MM.1S (cell line): Measurements from ENCODE around the gene ACSF3.

Experiments used
- EZH2 ChIP-seq: fragments of 300-600 bp; sonication (generic); optimal IDR thresholded peaks from 2 replicates; pipeline ENCODE3; 2017; ENCODE audit warnings: low read depth, mild to moderate bottlenecking, antibody characterized with exemption, low read length, mixed read lengths
- EZH2phosphoT487 ChIP-seq: fragments of 300-600 bp; sonication (generic); IDR thresholded peaks from 2 replicates; pipeline ENCODE4 v1.6.1; 2018; ENCODE audit warnings: antibody characterized with exemption, low read length
- TF ChIP-seq, protein P1 (sequence below): fragments of 300-600 bp; sonication (generic); IDR thresholded peaks from 2 replicates; pipeline ENCODE4 v1.5.1; 2016; ENCODE audit warnings: antibody characterized with exemption, low read length, mixed read lengths

- TF ChIP-seq, protein P1, sequence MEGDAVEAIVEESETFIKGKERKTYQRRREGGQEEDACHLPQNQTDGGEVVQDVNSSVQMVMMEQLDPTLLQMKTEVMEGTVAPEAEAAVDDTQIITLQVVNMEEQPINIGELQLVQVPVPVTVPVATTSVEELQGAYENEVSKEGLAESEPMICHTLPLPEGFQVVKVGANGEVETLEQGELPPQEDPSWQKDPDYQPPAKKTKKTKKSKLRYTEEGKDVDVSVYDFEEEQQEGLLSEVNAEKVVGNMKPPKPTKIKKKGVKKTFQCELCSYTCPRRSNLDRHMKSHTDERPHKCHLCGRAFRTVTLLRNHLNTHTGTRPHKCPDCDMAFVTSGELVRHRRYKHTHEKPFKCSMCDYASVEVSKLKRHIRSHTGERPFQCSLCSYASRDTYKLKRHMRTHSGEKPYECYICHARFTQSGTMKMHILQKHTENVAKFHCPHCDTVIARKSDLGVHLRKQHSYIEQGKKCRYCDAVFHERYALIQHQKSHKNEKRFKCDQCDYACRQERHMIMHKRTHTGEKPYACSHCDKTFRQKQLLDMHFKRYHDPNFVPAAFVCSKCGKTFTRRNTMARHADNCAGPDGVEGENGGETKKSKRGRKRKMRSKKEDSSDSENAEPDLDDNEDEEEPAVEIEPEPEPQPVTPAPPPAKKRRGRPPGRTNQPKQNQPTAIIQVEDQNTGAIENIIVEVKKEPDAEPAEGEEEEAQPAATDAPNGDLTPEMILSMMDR, result no peak
- TF ChIP-seq EZH2phosphoT487, result no peak
- no peak for TF ChIP-seq EZH2
Measured at GRCh38 chr16:89172528-89173173, 79.0 kb downstream of the ACSF3 start.
